ENCODE data around the gene C1QTNF9B.
"Not testable (repeated sequence)": the region's sequence is repeated elsewhere in the genome, so short reads cannot be mapped to it uniquely, and the experiment has no call there.

C1QTNF9B gene

GRCh38 chr13:23883255-23883654 lies 14.0 kb downstream of the C1QTNF9B start:
- Histone ChIP-seq H3K4me2 (ENCODE audit: low read length, poor library complexity, severe bottlenecking) (no peak overlapping the region), H3K27me3 (ENCODE audit: control insufficient read depth in 1 of 2, insufficient read depth in 1 of 2, low read length in 2 of 2) (no peaks in the 10 kb centered on the region), H2BK12ac (ENCODE audit: low read length in 2 of 2) (no peak overlapping the region), H3K9me3 (ENCODE audit: control insufficient read depth, low read length) (no peaks in the 10 kb centered on the region), H2BK15ac (ENCODE audit: low read depth, poor library complexity, severe bottlenecking) (no peak overlapping the region), H3K36me3 (ENCODE audit: control insufficient read depth in 1 of 2, insufficient read depth in 2 of 2, low read depth in 1 of 2, low read length in 2 of 2) (peaks cover 8 to 30% of the 10 kb centered on the region in 2 experiments), H4K8ac (ENCODE audit: low read length) (no peak overlapping the region), H4K91ac (ENCODE audit: low read length) (no peak overlapping the region), H3K9ac (ENCODE audit: low read length) (no peak overlapping the region), H3K14ac (ENCODE audit: low read length in 2 of 2) (no peak overlapping the region), H3K18ac (ENCODE audit: low read depth in 1 of 2, low read length in 2 of 2) (no peak overlapping the region), H3K79me1 (replicated peaks; ENCODE audit: low read length, poor library complexity, severe bottlenecking) (peaks cover 7% of the 10 kb centered on the region), H2AK5ac (ENCODE audit: low read length, severe bottlenecking) (no peak overlapping the region), H3K4ac (ENCODE audit: low read depth in 1 of 2, low read length in 2 of 2) (no peak overlapping the region), H3K23ac (ENCODE audit: low read length in 2 of 2) (no peak overlapping the region), H2BK5ac (ENCODE audit: low read depth, low read length, poor library complexity, severe bottlenecking) (no peak overlapping the region), H2AFZ (ENCODE audit: low read depth, low read length) (no peak overlapping the region), H3K27ac (ENCODE audit: low read length, poor library complexity, severe bottlenecking) (no peak overlapping the region), H3K4me3 (ENCODE audit: insufficient read depth in 1 of 2, low read depth in 1 of 2, low read length in 2 of 2) (no peak overlapping the region), H2BK120ac (ENCODE audit: low read depth, low read length) (no peak overlapping the region), H3K4me1 (ENCODE audit: control insufficient read depth, insufficient read depth, low read depth, low read length) (no peaks in the 10 kb centered on the region)
- WGBS, result no CpG with 5 or more reads among the region's 4 CpGs
- DNase-seq, result no peak

- H3K9me3 ChIP-seq (ENCODE audit: control insufficient read depth, low read length); H3K4me1 ChIP-seq (ENCODE audit: control insufficient read depth, insufficient read depth, low read depth, low read length); H2AFZ ChIP-seq (ENCODE audit: low read depth, low read length); H3K27me3 ChIP-seq (ENCODE audit: control insufficient read depth in 1 of 2, insufficient read depth in 1 of 2, low read length in 2 of 2); H2BK12ac ChIP-seq (ENCODE audit: low read length in 2 of 2); H4K8ac ChIP-seq (ENCODE audit: low read length); H3K4me2 ChIP-seq (ENCODE audit: low read length, poor library complexity, severe bottlenecking); H3K14ac ChIP-seq (ENCODE audit: low read length in 2 of 2); H2AK5ac ChIP-seq (ENCODE audit: low read length, severe bottlenecking); H3K4ac ChIP-seq (ENCODE audit: low read depth in 1 of 2, low read length in 2 of 2); H3K9ac ChIP-seq (ENCODE audit: low read length); H3K27ac ChIP-seq (ENCODE audit: low read length, poor library complexity, severe bottlenecking); H2BK5ac ChIP-seq (ENCODE audit: low read depth, low read length, poor library complexity, severe bottlenecking); H2BK15ac ChIP-seq (ENCODE audit: low read depth, poor library complexity, severe bottlenecking); DNase-seq; H3K18ac ChIP-seq (ENCODE audit: low read depth in 1 of 2, low read length in 2 of 2); H3K23ac ChIP-seq (ENCODE audit: low read length in 2 of 2); H3K4me3 ChIP-seq (ENCODE audit: insufficient read depth in 1 of 2, low read depth in 1 of 2, low read length in 2 of 2); H3K79me1 ChIP-seq (replicated peaks; ENCODE audit: low read length, poor library complexity, severe bottlenecking); H4K91ac ChIP-seq (ENCODE audit: low read length); H2BK120ac ChIP-seq (ENCODE audit: low read depth, low read length): not testable (repeated sequence)
- 93% methylated on average over 5 of the region's 8 CpGs for WGBS
- peaks cover 8 to 45% of the 10 kb centered on the region in 2 experiments for H3K36me3 ChIP-seq (ENCODE audit: control insufficient read depth in 1 of 2, insufficient read depth in 2 of 2, low read depth in 1 of 2, low read length in 2 of 2)
These were observed 15.9 kb downstream of the C1QTNF9B start for GRCh38 chr13:23881402-23881800.

GRCh38 chr13:23880493-23881401 lies 16.6 kb downstream of the C1QTNF9B start:
- WGBS, result 93% methylated on average over 7 of the region's 18 CpGs
- H3K23ac ChIP-seq (ENCODE audit: low read length in 2 of 2), result not testable (repeated sequence)

GRCh38 chr13:23877286-23877685 lies 20.0 kb downstream of the C1QTNF9B start:
- H4K91ac ChIP-seq (ENCODE audit: low read length), result no peak overlapping the region
- H3K27me3 ChIP-seq (ENCODE audit: control insufficient read depth in 1 of 2, insufficient read depth in 1 of 2, low read length in 2 of 2), result no peaks in the 10 kb centered on the region
- 100% methylated on average over 4 of the region's 4 CpGs for WGBS
- peaks cover 1% of the 10 kb centered on the region for H3K79me1 ChIP-seq (replicated peaks; ENCODE audit: low read length, poor library complexity, severe bottlenecking)
- no peak overlapping the region for H3K4me3 ChIP-seq (ENCODE audit: insufficient read depth in 1 of 2, low read depth in 1 of 2, low read length in 2 of 2)
- no peaks in the 10 kb centered on the region for H3K9me3 ChIP-seq (ENCODE audit: control insufficient read depth, low read length)
- no peak for DNase-seq
- H3K18ac ChIP-seq (ENCODE audit: low read depth in 1 of 2, low read length in 2 of 2), result no peak overlapping the region
- no peak overlapping the region for H2BK15ac ChIP-seq (ENCODE audit: low read depth, poor library complexity, severe bottlenecking)
- H3K27ac ChIP-seq (ENCODE audit: low read length, poor library complexity, severe bottlenecking), result no peak overlapping the region
- H2BK5ac ChIP-seq (ENCODE audit: low read depth, low read length, poor library complexity, severe bottlenecking), result no peak overlapping the region
- H4K8ac ChIP-seq (ENCODE audit: low read length), result no peak overlapping the region
- no peak overlapping the region for H2BK12ac ChIP-seq (ENCODE audit: low read length in 2 of 2)
- no peaks in the 10 kb centered on the region for H3K4me1 ChIP-seq (ENCODE audit: control insufficient read depth, insufficient read depth, low read depth, low read length)
- H3K9ac ChIP-seq (ENCODE audit: low read length), result no peak overlapping the region
- H2AFZ ChIP-seq (ENCODE audit: low read depth, low read length), result no peak overlapping the region
- no peak overlapping the region for H2BK120ac ChIP-seq (ENCODE audit: low read depth, low read length)
- peaks cover 8 to 42% of the 10 kb centered on the region in 2 experiments for H3K36me3 ChIP-seq (ENCODE audit: control insufficient read depth in 1 of 2, insufficient read depth in 2 of 2, low read depth in 1 of 2, low read length in 2 of 2)
- H3K23ac ChIP-seq (ENCODE audit: low read length in 2 of 2), result no peak overlapping the region
- no peak overlapping the region for H3K14ac ChIP-seq (ENCODE audit: low read length in 2 of 2)
- no peak overlapping the region for H3K4me2 ChIP-seq (ENCODE audit: low read length, poor library complexity, severe bottlenecking)
- H2AK5ac ChIP-seq (ENCODE audit: low read length, severe bottlenecking), result no peak overlapping the region
- no peak overlapping the region for H3K4ac ChIP-seq (ENCODE audit: low read depth in 1 of 2, low read length in 2 of 2)

More at GRCh38 chr13:23880493-23881401, 16.6 kb downstream of the C1QTNF9B start:
- H3K4me1 ChIP-seq (ENCODE audit: control insufficient read depth, insufficient read depth, low read depth, low read length); H2BK120ac ChIP-seq (ENCODE audit: low read depth, low read length); H2AK5ac ChIP-seq (ENCODE audit: low read length, severe bottlenecking); DNase-seq; H2BK5ac ChIP-seq (ENCODE audit: low read depth, low read length, poor library complexity, severe bottlenecking); H3K4me2 ChIP-seq (ENCODE audit: low read length, poor library complexity, severe bottlenecking); H4K91ac ChIP-seq (ENCODE audit: low read length); H2BK15ac ChIP-seq (ENCODE audit: low read depth, poor library complexity, severe bottlenecking); H2AFZ ChIP-seq (ENCODE audit: low read depth, low read length); H3K9me3 ChIP-seq (ENCODE audit: control insufficient read depth, low read length); H3K18ac ChIP-seq (ENCODE audit: low read depth in 1 of 2, low read length in 2 of 2); H3K27me3 ChIP-seq (ENCODE audit: control insufficient read depth in 1 of 2, insufficient read depth in 1 of 2, low read length in 2 of 2); H4K8ac ChIP-seq (ENCODE audit: low read length); H3K4ac ChIP-seq (ENCODE audit: low read depth in 1 of 2, low read length in 2 of 2); H3K79me1 ChIP-seq (replicated peaks; ENCODE audit: low read length, poor library complexity, severe bottlenecking); H2BK12ac ChIP-seq (ENCODE audit: low read length in 2 of 2); H3K14ac ChIP-seq (ENCODE audit: low read length in 2 of 2); H3K4me3 ChIP-seq (ENCODE audit: insufficient read depth in 1 of 2, low read depth in 1 of 2, low read length in 2 of 2); H3K27ac ChIP-seq (ENCODE audit: low read length, poor library complexity, severe bottlenecking); H3K9ac ChIP-seq (ENCODE audit: low read length): not testable (repeated sequence)
- H3K36me3 ChIP-seq (ENCODE audit: control insufficient read depth in 1 of 2, insufficient read depth in 2 of 2, low read depth in 1 of 2, low read length in 2 of 2), result peaks cover 8 to 45% of the 10 kb centered on the region in 2 experiments

Measured in mesenchymal stem cell (in vitro differentiated cells and primary cell).